WTC11 (cell line): ENCODE data around the gene AFF2. TPM values are rescaled to one million over a fixed set of nuclear protein-coding genes. Genes with fewer than 3 reads are reported as not detected.

Experiments
- ATAC-seq: fragments of 200-7000 bp; cut with Tn5 transposase; 2 replicates; pipeline ENCODE4 v1.10.0; 2021; ENCODE audit warnings: mild to moderate bottlenecking, moderate library complexity
- CTCF ChIA-PET: fragments of 300-600 bp; sonication (Branson Sonifier 250); formaldehyde crosslinking; loops from one replicate; lab custom pipeline; 2021; ENCODE audit warnings: antibody characterized with exemption; lab: Charles Lee
- POLR2A ChIA-PET: fragments of 350-600 bp; sonication (Branson Sonifier 250); formaldehyde crosslinking; loops from one replicate; lab custom pipeline; 2021; ENCODE audit warnings: antibody characterized with exemption; lab: Charles Lee
- DNase-seq: peaks from one replicate; pipeline ENCODE4 v3.0.0; 2021; ENCODE audit warnings: low spot score
- H3K27ac Mint-ChIP-seq: 2 replicates; pipeline ENCODE4 v1.8.0; 2021; ENCODE audit warnings: mixed read lengths
- H3K27me3 Mint-ChIP-seq: 2 replicates; pipeline ENCODE4 v1.8.0; 2021; ENCODE audit warnings: low read depth, mild to moderate bottlenecking, moderate library complexity, mixed read lengths
- H3K36me3 Mint-ChIP-seq: 2 replicates; pipeline ENCODE4 v1.8.0; 2021; ENCODE audit warnings: mixed read lengths
- H3K4me1 Mint-ChIP-seq: 2 replicates; pipeline ENCODE4 v1.8.0; 2022; ENCODE audit warnings: mixed read lengths
- H3K4me3 Mint-ChIP-seq: 2 replicates; pipeline ENCODE4 v1.8.0; 2021; ENCODE audit warnings: mild to moderate bottlenecking, moderate library complexity, mixed read lengths
- H3K9me3 Mint-ChIP-seq: 2 replicates; pipeline ENCODE4 v1.8.0; 2021; ENCODE audit warnings: mixed read lengths
- CREB1 ChIP-seq: sonication (generic); formaldehyde crosslinking; IDR thresholded peaks from 2 replicates; pipeline ENCODE4 v1.8.0; 2023; ENCODE audit warnings: mild to moderate bottlenecking, missing genetic modification reagents
- ETV6 ChIP-seq: sonication (generic); formaldehyde crosslinking; IDR thresholded peaks from 2 replicates; pipeline ENCODE4 v1.8.1; 2022; ENCODE audit warnings: mild to moderate bottlenecking, missing genetic modification reagents
- HMGA2 ChIP-seq: fragments of 250-450 bp; sonication (Bioruptor Pico); IDR thresholded peaks from 2 replicates; pipeline ENCODE4 v1.4.0; 2021; ENCODE audit warnings: mild to moderate bottlenecking, moderate library complexity
- IRF2 ChIP-seq: sonication (generic); formaldehyde crosslinking; IDR thresholded peaks from 2 replicates; pipeline ENCODE4 v1.8.0; 2022; ENCODE audit warnings: low read depth, missing genetic modification reagents, borderline replicate concordance
- KAT7 ChIP-seq: sonication (generic); formaldehyde crosslinking; IDR thresholded peaks from 2 replicates; pipeline ENCODE4 v1.8.1; 2023; ENCODE audit warnings: missing genetic modification reagents, mild to moderate bottlenecking, borderline replicate concordance
- NR3C1 ChIP-seq: sonication (generic); formaldehyde crosslinking; conservative IDR thresholded peaks from 2 replicates; pipeline ENCODE4 v1.8.1; 2023; ENCODE audit warnings: low read depth, mild to moderate bottlenecking, missing genetic modification reagents
- RELA ChIP-seq: sonication (generic); formaldehyde crosslinking; IDR thresholded peaks from 2 replicates; pipeline ENCODE4 v1.8.1; 2022; ENCODE audit warnings: missing genetic modification reagents, mild to moderate bottlenecking, borderline replicate concordance
- RORB ChIP-seq: fragments of 250-450 bp; sonication (Bioruptor Pico); IDR thresholded peaks from 2 replicates; pipeline ENCODE4 v1.9.0; 2021; ENCODE audit warnings: mild to moderate bottlenecking
- SMAD3 ChIP-seq: sonication (generic); formaldehyde crosslinking; IDR thresholded peaks from 2 replicates; pipeline ENCODE4 v1.8.0; 2022; ENCODE audit warnings: missing genetic modification reagents, mild to moderate bottlenecking, borderline replicate concordance
- SP1 ChIP-seq: sonication (generic); formaldehyde crosslinking; conservative IDR thresholded peaks from 2 replicates; pipeline ENCODE4 v1.8.1; 2022; ENCODE audit warnings: missing genetic modification reagents
- TEAD4 ChIP-seq: sonication (generic); formaldehyde crosslinking; IDR thresholded peaks from 2 replicates; pipeline ENCODE4 v1.8.0; 2022; ENCODE audit warnings: mild to moderate bottlenecking, missing genetic modification reagents
- TP53 ChIP-seq: sonication (generic); formaldehyde crosslinking; IDR thresholded peaks from 2 replicates; pipeline ENCODE4 v1.8.1; 2023; ENCODE audit warnings: mild to moderate bottlenecking, missing genetic modification reagents
- ZNF416 ChIP-seq: fragments of 250-450 bp; sonication (Bioruptor Pico); IDR thresholded peaks from 2 replicates; pipeline ENCODE4 v1.9.0; 2021; ENCODE audit warnings: mild to moderate bottlenecking, inconsistent platforms
- total RNA-seq: library from RNA; stranded (reverse); gene quantifications from 3 replicates; pipeline ENCODE4 v1.2.3, GENCODE V29; 2021
- TF ChIP-seq, protein P1 (sequence below): sonication (generic); formaldehyde crosslinking; IDR thresholded peaks from 2 replicates; pipeline ENCODE4 v1.8.0; 2022; ENCODE audit warnings: mild to moderate bottlenecking, missing genetic modification reagents
- TF ChIP-seq, protein P2 (sequence below): sonication (generic); formaldehyde crosslinking; IDR thresholded peaks from 2 replicates; pipeline ENCODE4 v1.8.0; 2022; ENCODE audit warnings: mild to moderate bottlenecking, missing genetic modification reagents
- TF ChIP-seq, protein P3 (sequence below): fragments of 250-450 bp; sonication (Bioruptor Pico); IDR thresholded peaks from 2 replicates; pipeline ENCODE4 v1.9.0; 2021; ENCODE audit warnings: mild to moderate bottlenecking
- TF ChIP-seq, protein P4 (sequence below): fragments of 250-450 bp; sonication (Bioruptor Pico); IDR thresholded peaks from 2 replicates; pipeline ENCODE4 v1.9.0; 2021; ENCODE audit warnings: mild to moderate bottlenecking, borderline replicate concordance
- TF ChIP-seq, protein P5 (sequence below): sonication (generic); formaldehyde crosslinking; IDR thresholded peaks from 2 replicates; pipeline ENCODE4 v1.8.1; 2022; ENCODE audit warnings: low read depth, missing genetic modification reagents, borderline replicate concordance
- TF ChIP-seq, protein P6 (sequence below): sonication (generic); formaldehyde crosslinking; IDR thresholded peaks from 2 replicates; pipeline ENCODE4 v1.8.1; 2023; ENCODE audit warnings: mild to moderate bottlenecking, missing genetic modification reagents, moderate library complexity
- TF ChIP-seq, protein P7 (sequence below): fragments of 250-450 bp; sonication (Bioruptor Pico); IDR thresholded peaks from 2 replicates; pipeline ENCODE4 v1.8.0; 2021; ENCODE audit warnings: mild to moderate bottlenecking

AFF2 gene
- total RNA-seq, 1 experiment from 2014 or later, result 7.6 TPM

DNA sequence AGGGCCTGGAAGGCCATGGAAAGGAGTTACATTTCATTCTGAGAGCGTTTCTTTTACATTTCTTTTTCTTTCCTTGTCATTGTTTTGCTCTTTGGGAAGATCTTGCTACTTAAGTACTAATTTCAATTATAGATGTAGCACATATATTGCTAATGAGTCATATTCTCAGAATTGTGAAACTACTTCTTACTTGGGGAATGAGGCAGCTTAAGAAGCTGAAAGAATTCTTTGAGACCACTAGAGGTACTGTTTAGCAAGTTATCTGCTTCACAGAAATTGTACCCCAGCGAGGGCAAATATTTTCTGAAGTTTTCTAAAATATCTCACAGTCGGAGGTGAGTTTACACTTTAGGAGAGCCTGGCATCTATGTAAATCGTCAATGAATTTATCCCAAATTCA, 100.6 kb downstream of the AFF2 start:
- peaks cover 16% of the 10 kb centered on the region for H3K4me1 Mint-ChIP-seq
- no peak overlapping the region for H3K4me3 Mint-ChIP-seq
- H3K27me3 Mint-ChIP-seq, result no peaks in the 10 kb centered on the region
- ChIA-PET POLR2A (no interaction called here), CTCF (interaction anchor here (0.8 to 1.8 kb wide), 2 partner anchors 12 to 264 kb away, joined by 3 read pairs; no protein-coding TSS in a partner anchor)
- ATAC-seq (no peak), DNase-seq (no peak)
- H3K36me3 Mint-ChIP-seq, result no peaks in the 10 kb centered on the region
- TF ChIP-seq HMGA2 (no peak), ZNF416 (CRISPR knock-in tag) (no peak), KAT7 (CRISPR knock-in tag) (no peak), RORB (no peak), RELA (CRISPR knock-in tag) (no peak), NR3C1 (no peak), CREB1 (CRISPR knock-in tag) (no peak), TEAD4 (CRISPR knock-in tag) (no peak), TP53 (CRISPR knock-in tag) (no peak), IRF2 (CRISPR knock-in tag) (no peak), SMAD3 (CRISPR knock-in tag) (no peak), ETV6 (no peak), SP1 (CRISPR knock-in tag) (no peak)
- TF ChIP-seq, protein P1, sequence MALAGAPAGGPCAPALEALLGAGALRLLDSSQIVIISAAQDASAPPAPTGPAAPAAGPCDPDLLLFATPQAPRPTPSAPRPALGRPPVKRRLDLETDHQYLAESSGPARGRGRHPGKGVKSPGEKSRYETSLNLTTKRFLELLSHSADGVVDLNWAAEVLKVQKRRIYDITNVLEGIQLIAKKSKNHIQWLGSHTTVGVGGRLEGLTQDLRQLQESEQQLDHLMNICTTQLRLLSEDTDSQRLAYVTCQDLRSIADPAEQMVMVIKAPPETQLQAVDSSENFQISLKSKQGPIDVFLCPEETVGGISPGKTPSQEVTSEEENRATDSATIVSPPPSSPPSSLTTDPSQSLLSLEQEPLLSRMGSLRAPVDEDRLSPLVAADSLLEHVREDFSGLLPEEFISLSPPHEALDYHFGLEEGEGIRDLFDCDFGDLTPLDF (CRISPR knock-in tag), result no peak
- TF ChIP-seq, protein P2, sequence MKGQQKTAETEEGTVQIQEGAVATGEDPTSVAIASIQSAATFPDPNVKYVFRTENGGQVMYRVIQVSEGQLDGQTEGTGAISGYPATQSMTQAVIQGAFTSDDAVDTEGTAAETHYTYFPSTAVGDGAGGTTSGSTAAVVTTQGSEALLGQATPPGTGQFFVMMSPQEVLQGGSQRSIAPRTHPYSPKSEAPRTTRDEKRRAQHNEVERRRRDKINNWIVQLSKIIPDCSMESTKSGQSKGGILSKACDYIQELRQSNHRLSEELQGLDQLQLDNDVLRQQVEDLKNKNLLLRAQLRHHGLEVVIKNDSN (CRISPR knock-in tag), result no peak
- TF ChIP-seq, protein P3, sequence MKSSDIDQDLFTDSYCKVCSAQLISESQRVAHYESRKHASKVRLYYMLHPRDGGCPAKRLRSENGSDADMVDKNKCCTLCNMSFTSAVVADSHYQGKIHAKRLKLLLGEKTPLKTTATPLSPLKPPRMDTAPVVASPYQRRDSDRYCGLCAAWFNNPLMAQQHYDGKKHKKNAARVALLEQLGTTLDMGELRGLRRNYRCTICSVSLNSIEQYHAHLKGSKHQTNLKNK, result no peak
- TF ChIP-seq, protein P4, sequence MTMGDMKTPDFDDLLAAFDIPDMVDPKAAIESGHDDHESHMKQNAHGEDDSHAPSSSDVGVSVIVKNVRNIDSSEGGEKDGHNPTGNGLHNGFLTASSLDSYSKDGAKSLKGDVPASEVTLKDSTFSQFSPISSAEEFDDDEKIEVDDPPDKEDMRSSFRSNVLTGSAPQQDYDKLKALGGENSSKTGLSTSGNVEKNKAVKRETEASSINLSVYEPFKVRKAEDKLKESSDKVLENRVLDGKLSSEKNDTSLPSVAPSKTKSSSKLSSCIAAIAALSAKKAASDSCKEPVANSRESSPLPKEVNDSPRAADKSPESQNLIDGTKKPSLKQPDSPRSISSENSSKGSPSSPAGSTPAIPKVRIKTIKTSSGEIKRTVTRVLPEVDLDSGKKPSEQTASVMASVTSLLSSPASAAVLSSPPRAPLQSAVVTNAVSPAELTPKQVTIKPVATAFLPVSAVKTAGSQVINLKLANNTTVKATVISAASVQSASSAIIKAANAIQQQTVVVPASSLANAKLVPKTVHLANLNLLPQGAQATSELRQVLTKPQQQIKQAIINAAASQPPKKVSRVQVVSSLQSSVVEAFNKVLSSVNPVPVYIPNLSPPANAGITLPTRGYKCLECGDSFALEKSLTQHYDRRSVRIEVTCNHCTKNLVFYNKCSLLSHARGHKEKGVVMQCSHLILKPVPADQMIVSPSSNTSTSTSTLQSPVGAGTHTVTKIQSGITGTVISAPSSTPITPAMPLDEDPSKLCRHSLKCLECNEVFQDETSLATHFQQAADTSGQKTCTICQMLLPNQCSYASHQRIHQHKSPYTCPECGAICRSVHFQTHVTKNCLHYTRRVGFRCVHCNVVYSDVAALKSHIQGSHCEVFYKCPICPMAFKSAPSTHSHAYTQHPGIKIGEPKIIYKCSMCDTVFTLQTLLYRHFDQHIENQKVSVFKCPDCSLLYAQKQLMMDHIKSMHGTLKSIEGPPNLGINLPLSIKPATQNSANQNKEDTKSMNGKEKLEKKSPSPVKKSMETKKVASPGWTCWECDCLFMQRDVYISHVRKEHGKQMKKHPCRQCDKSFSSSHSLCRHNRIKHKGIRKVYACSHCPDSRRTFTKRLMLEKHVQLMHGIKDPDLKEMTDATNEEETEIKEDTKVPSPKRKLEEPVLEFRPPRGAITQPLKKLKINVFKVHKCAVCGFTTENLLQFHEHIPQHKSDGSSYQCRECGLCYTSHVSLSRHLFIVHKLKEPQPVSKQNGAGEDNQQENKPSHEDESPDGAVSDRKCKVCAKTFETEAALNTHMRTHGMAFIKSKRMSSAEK (CRISPR knock-in tag), result no peak
- TF ChIP-seq, protein P5, sequence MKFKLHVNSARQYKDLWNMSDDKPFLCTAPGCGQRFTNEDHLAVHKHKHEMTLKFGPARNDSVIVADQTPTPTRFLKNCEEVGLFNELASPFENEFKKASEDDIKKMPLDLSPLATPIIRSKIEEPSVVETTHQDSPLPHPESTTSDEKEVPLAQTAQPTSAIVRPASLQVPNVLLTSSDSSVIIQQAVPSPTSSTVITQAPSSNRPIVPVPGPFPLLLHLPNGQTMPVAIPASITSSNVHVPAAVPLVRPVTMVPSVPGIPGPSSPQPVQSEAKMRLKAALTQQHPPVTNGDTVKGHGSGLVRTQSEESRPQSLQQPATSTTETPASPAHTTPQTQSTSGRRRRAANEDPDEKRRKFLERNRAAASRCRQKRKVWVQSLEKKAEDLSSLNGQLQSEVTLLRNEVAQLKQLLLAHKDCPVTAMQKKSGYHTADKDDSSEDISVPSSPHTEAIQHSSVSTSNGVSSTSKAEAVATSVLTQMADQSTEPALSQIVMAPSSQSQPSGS (CRISPR knock-in tag), result no peak
- TF ChIP-seq, protein P6, sequence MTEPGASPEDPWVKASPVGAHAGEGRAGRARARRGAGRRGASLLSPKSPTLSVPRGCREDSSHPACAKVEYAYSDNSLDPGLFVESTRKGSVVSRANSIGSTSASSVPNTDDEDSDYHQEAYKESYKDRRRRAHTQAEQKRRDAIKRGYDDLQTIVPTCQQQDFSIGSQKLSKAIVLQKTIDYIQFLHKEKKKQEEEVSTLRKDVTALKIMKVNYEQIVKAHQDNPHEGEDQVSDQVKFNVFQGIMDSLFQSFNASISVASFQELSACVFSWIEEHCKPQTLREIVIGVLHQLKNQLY, result no peak
- TF ChIP-seq, protein P7, sequence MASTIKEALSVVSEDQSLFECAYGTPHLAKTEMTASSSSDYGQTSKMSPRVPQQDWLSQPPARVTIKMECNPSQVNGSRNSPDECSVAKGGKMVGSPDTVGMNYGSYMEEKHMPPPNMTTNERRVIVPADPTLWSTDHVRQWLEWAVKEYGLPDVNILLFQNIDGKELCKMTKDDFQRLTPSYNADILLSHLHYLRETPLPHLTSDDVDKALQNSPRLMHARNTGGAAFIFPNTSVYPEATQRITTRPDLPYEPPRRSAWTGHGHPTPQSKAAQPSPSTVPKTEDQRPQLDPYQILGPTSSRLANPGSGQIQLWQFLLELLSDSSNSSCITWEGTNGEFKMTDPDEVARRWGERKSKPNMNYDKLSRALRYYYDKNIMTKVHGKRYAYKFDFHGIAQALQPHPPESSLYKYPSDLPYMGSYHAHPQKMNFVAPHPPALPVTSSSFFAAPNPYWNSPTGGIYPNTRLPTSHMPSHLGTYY (CRISPR knock-in tag), result no peak
- H3K27ac Mint-ChIP-seq, result no peak overlapping the region
- no peaks in the 10 kb centered on the region for H3K9me3 Mint-ChIP-seq
